GM21528 (cell line): ENCODE data around the gene TRIM13.
"Not testable (repeated sequence)": the region's sequence is repeated elsewhere in the genome, so short reads cannot be mapped to it uniquely, and the experiment has no call there.

Experiments used
- ATAC-seq: cut with Tn5 transposase; IDR thresholded peaks from one replicate; pipeline ENCODE4 v1.9.1; 2021; ENCODE audit warnings: mild to moderate bottlenecking, moderate library complexity; ENCODE audit not compliant: unreplicated experiment, low FRiP score

The TRIM13 gene

DNA sequence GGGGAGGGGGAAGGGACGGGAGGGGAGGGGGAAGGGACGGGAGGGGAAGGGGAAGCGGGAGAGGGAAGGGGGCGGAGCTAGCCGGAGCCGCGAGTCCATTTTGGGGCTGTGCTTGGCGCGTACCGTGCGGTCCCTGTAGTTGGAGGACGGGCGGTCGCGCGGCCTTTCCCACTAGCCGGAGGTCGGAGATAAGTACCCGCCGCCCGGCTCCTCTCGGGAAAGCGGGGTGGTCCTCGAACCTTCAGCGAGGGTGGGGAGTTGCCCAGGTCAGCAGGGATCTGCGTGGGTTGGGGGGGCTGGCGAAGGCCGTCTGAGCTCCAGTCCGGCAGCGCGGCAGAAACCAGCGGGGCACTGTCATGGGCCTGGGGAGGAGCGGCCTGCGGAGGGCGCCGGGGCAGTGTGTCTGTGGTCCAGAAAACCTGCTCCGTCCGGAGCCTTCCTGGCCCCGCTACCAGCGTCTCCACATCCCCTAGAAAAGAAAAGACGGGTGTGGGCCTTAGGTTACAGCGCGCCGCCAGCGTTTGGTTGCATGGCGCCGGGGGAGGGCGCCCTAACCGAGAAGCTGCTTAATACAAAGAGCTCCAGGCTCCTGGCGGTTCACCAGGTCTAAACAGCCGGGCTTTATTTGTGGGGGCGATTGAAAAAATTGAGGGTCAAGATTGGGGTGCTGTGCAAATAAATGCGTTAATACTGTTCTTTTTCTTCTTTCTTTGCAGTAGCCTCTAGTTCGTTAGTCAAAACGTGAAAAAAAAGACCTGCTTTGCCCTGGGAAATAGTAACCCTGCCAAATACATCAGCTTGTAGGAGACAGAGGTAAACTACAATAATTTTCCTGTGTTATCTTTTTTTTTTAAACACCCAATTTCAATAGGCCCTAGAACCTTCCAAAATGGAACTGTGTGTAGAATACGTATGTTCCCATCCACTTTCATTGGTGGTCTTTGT lies at the start of gene TRIM13:
Gene TRIM13 (plus strand): TSS at position 92 of the 945 bp plus-strand sequence. CDS start 14,899 bp downstream, outside the sequence.
- ATAC-seq: peak; percentile 82

- not testable (repeated sequence) for ATAC-seq
Measured at GRCh38 chr13:49948777-49949270, 48.0 kb upstream of the TRIM13 start.

DNA sequence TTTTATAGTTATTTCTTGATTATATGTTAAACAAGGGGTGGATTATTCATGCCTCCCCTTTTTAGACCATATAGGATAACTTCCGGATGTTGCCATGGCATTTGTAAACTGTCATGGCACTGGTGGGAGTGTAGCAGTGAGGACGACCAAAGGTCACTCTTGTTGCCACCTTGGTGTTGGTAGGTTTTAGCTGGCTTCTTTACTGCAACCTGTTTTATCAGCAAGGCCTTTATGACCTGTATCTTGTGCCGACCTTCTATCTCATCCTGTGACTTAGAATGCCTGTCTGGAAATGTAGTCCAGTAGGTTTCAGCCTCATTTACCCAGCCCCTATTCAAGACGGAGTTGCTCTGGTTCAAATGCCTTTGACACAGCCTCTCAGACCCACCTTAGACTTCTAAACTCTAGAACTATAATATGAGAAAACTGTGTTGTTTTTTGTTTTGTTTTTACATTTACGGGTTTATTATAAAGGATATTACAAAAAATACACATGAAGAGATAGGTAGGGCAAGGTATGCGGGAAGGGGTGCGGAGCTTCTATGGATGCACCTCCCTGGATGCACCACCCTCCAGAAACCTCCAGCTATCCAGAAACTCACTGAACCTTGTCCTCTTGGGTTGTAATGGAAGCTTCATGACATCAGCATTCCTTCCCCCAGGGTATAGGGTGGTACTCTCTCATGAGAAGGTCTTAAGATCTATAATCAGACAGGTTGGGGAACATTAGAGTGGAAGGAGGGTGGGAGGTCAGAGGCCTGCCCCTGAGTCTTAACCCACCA lies 44.9 kb upstream of the TRIM13 start:
- no peak for ATAC-seq

GRCh38 chr13:49953560-49953959 lies 43.3 kb upstream of the TRIM13 start:
- ATAC-seq: no peak

- ATAC-seq: no peak
Measured at GRCh38 chr13:49954674-49955455, 42.0 kb upstream of the TRIM13 start.

- ATAC-seq: no peak
Measured at GRCh38 chr13:49956131-49956530, 40.7 kb upstream of the TRIM13 start.

- no peak for ATAC-seq
Measured at GRCh38 chr13:49958321-49958720, 38.5 kb upstream of the TRIM13 start.

DNA sequence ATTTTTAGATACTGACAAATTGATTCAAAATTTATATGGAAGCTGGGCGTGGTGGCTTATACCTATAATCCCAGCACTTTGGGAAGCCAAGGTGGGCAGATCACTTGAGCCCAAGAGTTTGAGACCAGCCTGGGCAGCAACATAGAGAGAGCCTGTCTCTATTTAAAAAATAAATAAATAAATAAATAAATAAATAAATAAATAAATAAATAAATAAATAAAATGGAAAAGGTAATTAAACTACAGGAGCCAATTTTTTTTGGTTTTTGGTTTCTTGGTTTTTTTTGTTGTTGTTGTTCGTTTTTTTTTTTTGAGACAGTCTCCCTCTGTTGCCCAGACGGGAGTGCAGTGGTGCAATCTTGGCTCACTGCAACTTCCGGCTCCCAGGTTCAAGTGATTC lies 29.4 kb upstream of the TRIM13 start:
- ATAC-seq: no peak

GRCh38 chr13:49972709-49973108 lies 24.1 kb upstream of the TRIM13 start:
- no peak for ATAC-seq

- ATAC-seq: no peak
Measured at GRCh38 chr13:49975826-49976225, 21.0 kb upstream of the TRIM13 start.

DNA sequence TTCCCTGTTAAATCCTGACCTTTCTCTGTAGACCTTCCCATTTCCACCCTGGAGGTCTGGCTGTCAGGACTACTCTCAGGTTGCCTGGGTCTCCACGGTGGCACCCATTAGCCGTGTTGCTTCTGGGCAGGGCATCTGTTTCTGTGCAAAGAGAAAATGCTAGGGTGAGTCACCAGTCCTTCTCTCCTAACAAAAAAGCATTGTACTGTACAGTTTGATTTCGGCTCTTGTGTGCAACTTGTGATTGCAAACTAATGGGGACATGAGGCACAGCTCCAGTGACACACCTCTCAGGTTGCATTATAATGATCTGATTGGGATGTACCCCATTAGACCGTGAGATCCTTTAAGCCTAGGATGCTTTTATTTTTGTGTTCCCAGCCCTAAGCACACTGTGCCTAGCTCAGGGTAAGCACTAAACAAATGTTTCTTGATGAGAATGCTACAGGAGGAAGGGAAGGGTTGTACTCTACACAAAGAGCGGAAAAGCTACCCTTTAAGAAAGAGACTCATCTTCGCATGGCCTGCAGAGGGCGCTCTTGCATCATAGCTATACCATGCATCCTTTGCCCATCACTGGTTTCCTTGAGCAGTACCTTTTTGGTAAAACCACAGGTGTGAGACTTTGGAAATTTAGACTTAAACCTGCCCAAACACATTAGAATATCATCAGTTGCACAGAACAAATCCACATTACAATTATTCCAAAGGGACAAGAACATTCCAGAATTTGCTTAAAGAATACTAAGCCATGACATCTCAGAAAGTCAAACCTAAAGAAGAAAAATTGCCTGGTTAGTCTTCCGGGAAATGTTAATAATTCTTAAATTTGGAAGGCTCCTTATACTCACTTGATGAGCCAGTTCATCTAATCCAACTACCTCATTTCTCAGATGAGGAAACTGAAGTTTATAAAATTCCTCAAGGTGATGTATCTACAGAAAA lies 20.3 kb upstream of the TRIM13 start:
- ATAC-seq: no peak

- no peak for ATAC-seq
Measured at GRCh38 chr13:49977992-49978391, 18.9 kb upstream of the TRIM13 start.

- no peak for ATAC-seq
Measured at GRCh38 chr13:49980266-49980665, 16.6 kb upstream of the TRIM13 start.

- no peak for ATAC-seq
Measured at GRCh38 chr13:49985129-49985528, 11.7 kb upstream of the TRIM13 start.

- ATAC-seq: no peak
Measured at GRCh38 chr13:49986471-49986870, 10.4 kb upstream of the TRIM13 start.

GRCh38 chr13:49990612-49991011 lies 6.2 kb upstream of the TRIM13 start:
- not testable (repeated sequence) for ATAC-seq

- ATAC-seq: no peak
Measured at GRCh38 chr13:49993111-49993510, 3.7 kb upstream of the TRIM13 start.

DNA sequence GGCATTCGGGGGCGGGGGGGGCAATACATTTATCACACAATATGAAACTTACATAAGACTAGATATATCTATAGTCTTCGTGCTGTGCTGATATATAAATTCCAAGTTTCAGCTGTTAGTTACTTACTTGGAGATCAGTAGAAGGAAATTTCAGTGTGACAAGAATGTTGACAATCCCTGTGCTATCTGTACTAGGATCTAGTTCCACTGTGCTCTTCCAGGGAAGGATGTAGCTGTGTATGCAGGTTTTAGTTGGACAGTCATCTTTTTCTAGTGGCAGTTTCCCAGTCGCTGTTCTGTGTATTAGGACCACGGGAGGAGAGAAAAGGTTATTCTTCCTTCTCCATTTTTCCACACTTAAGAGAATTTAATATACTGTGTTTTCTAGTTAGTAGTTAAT lies 3.2 kb upstream of the TRIM13 start:
- no peak for ATAC-seq

DNA sequence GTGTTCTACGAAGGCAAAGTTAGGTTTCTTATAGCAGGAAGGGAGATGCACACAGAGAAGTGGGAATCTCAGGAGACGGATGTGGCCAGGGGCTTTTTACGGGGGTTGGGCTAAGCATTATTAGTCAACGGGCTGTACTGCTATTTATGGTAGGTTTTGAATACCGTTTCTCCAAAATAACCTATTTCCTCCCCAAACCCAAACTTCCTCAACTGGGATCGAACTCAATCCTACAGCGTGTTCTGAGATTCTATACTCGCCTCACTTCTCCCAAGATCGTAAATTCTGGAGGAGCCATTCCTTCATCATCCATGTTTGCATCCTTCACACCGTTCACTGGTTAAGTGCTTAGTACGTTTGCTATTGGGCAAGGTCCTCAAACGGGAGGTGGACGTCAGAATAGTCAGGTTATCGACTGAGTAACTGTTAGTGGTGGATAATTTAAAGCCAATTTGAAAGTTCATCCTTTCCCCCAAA lies 1.2 kb upstream of the TRIM13 start:
- no peak for ATAC-seq
